Peyer's patch (tissue), 4 donors: ENCODE measurements around the gene PSD. TPM values are rescaled to one million over a fixed set of nuclear protein-coding genes. Genes with fewer than 3 reads are reported as not detected.

ENCODE experiments used
- DNase-seq, 3 donors: peaks; one replicate each; pipeline ENCODE4 v3.0.0-alpha.2; 2017 to 2019
- H3K27ac ChIP-seq, 4 donors: fragments of 200-600 bp; sonication (generic); one replicate each; pipeline ENCODE4 v1.5.1; 2016 to 2019
- H3K27me3 ChIP-seq, 2 donors: fragments of 200-600 bp; sonication (generic); one replicate each; pipeline ENCODE4 v1.5.1; 2019
- H3K36me3 ChIP-seq, 3 donors: fragments of 200-600 bp; sonication (generic); one replicate each; pipeline ENCODE4 v1.5.1; 2016 to 2019
- H3K4me1 ChIP-seq, 4 donors: fragments of 200-600 bp; sonication (generic); one replicate each; pipeline ENCODE4 v1.5.1; 2016 to 2019
- H3K4me3 ChIP-seq, 4 donors: fragments of 200-600 bp; sonication (generic); 1 replicate in 3 of 4; 2 replicates in 1 of 4; pipeline ENCODE4 v1.5.1; 2016 to 2019; ENCODE audit warnings: mild to moderate bottlenecking in 1 of 4
- H3K9me3 ChIP-seq, 4 donors: fragments of 200-600 bp; sonication (generic); one replicate each; pipeline ENCODE4 v1.5.1; 2016 to 2019; ENCODE audit warnings: mild to moderate bottlenecking in 1 of 4
- CTCF ChIP-seq, 6 experiments: fragments of 450-650 bp in 4 of 6; fragments of 200-600 bp in 2 of 6; sonication (generic) in 1 of 6; IDR thresholded peaks; one replicate each; pipeline ENCODE4 v1.5.1; 2017 to 2019; ENCODE audit warnings: antibody characterized with exemption in 6 of 6, mild to moderate bottlenecking in 3 of 6, moderate library complexity in 1 of 6
- POLR2A ChIP-seq, 2 donors: fragments of 450-650 bp; IDR thresholded peaks; one replicate each; pipeline ENCODE4 v1.5.1; 2017; ENCODE audit warnings: antibody characterized with exemption in 2 of 2, mild to moderate bottlenecking in 2 of 2, moderate library complexity in 2 of 2
- total RNA-seq, 4 donors: library from RNA; depleted of rRNA; stranded (reverse); fragments of >200 nt; gene quantifications; one replicate each; pipeline ENCODE4 v1.1.0, GENCODE V29; 2016

PSD gene
- total RNA-seq, 4 donors from 2014 or later = 1.6 to 14.3 (median 6.3) TPM; not detected in 1

GRCh38 chr10:102435529-102436233, 17.1 kb upstream of the PSD start:
- Histone ChIP-seq H3K36me3 (no peaks in the 10 kb centered on the region), H3K4me1 (peaks cover 0 to 40% (median 2%) of the 10 kb centered on the region in 4 donors), H3K9me3 (no peaks in the 10 kb centered on the region), H3K4me3 (peak overlapping the region in 3 of 4 donors; percentile 37 to 44 (median 41)), H3K27me3 (no peaks in the 10 kb centered on the region), H3K27ac (peak overlapping the region; percentile 34 to 71 (median 48))
- peak in 1 of 3 donors; percentile 54 for DNase-seq
- no peak for TF ChIP-seq CTCF (IDR thresholded peaks at IDR 0.05)
- TF ChIP-seq POLR2A (IDR thresholded peaks at IDR 0.05) = no peak

GRCh38 chr10:102435133-102435497, 16.5 kb upstream of the PSD start:
- Histone ChIP-seq H3K27ac (peak overlapping the region; percentile 34 to 71 (median 48)), H3K27me3 (no peaks in the 10 kb centered on the region), H3K36me3 (no peaks in the 10 kb centered on the region), H3K9me3 (no peaks in the 10 kb centered on the region), H3K4me1 (peaks cover 0 to 40% (median 2%) of the 10 kb centered on the region in 4 donors), H3K4me3 (peak overlapping the region in 3 of 4 donors; percentile 37 to 44 (median 41))
- no peak for TF ChIP-seq CTCF (IDR thresholded peaks at IDR 0.05)
- no peak for TF ChIP-seq POLR2A (IDR thresholded peaks at IDR 0.05)
- no peak for DNase-seq

DNA sequence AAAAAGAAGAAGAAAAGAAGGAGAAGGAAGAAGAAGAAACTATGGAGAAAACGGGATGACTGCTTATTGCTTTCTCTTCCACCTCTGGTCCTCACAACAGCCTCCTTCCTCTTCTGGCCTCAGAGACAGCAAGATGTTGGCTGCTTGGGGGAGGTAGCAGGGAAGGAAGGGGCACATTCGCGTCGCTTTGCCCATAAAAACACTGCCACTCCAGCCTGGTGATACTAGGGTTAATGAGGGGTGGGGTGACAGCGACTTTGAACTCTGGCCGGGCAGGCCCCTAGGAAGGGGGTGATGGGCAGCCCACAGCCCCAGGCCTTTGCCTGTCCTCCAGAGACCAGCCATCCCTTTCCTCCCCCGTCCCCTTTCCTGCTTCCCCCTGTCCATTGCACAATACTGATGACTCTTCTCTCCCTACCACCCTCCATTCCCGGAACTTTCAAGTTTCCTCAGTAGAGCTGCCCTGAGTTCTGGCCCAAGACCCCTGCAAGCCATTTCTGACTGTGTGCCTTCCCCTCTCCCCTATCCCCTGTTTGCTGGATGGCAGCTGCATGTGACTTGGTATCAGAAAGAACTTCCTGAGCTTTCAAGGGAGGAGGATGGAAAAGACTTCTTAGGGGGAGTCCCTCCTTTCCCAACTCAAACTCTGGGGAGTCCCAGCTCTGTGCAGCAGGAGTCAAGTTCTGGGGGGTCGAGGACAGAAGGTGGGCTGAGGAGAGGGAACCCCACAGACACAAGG, 16.0 kb upstream of the PSD start:
- TF ChIP-seq POLR2A (IDR thresholded peaks at IDR 0.05) (no peak), CTCF (IDR thresholded peaks at IDR 0.05) (no peak)
- H3K4me1 ChIP-seq = peaks cover 0 to 40% (median 2%) of the 10 kb centered on the region in 4 donors
- H3K36me3 ChIP-seq = no peaks in the 10 kb centered on the region
- no peak overlapping the region for H3K4me3 ChIP-seq
- H3K27ac ChIP-seq = peak overlapping the region; percentile 34 to 71 (median 48)
- no peak for DNase-seq
- no peaks in the 10 kb centered on the region for H3K9me3 ChIP-seq
- H3K27me3 ChIP-seq = no peaks in the 10 kb centered on the region

DNA sequence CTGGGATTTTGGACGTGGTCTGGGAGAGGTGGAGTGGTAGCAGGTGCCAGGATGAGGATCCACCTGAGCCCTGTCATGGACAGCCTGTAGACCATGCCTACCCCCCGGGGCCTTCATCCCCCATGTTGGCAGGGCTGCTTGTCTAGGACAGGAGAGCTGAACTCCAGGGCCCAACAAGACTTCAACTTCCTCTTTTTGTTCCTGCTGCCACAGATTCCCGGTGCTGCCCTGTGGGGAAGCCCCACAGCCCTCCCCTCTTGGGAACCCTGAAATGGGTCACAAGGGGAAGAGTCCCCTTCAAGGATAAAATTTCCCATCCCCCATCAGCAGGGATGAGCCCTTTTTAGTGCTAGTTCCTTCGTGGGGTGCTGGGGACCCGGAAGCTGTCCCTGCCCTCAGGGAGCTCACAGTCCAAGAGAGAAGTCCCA, 15.0 kb upstream of the PSD start:
- no peak overlapping the region for H3K4me3 ChIP-seq
- DNase-seq = no peak
- H3K9me3 ChIP-seq = no peaks in the 10 kb centered on the region
- H3K27ac ChIP-seq = peak overlapping the region in 1 of 4 donors; percentile 38
- H3K4me1 ChIP-seq = peaks cover 0 to 40% (median 2%) of the 10 kb centered on the region in 4 donors
- no peaks in the 10 kb centered on the region for H3K36me3 ChIP-seq
- no peaks in the 10 kb centered on the region for H3K27me3 ChIP-seq
- TF ChIP-seq POLR2A (IDR thresholded peaks at IDR 0.05) = no peak
- no peak for TF ChIP-seq CTCF (IDR thresholded peaks at IDR 0.05)

DNA sequence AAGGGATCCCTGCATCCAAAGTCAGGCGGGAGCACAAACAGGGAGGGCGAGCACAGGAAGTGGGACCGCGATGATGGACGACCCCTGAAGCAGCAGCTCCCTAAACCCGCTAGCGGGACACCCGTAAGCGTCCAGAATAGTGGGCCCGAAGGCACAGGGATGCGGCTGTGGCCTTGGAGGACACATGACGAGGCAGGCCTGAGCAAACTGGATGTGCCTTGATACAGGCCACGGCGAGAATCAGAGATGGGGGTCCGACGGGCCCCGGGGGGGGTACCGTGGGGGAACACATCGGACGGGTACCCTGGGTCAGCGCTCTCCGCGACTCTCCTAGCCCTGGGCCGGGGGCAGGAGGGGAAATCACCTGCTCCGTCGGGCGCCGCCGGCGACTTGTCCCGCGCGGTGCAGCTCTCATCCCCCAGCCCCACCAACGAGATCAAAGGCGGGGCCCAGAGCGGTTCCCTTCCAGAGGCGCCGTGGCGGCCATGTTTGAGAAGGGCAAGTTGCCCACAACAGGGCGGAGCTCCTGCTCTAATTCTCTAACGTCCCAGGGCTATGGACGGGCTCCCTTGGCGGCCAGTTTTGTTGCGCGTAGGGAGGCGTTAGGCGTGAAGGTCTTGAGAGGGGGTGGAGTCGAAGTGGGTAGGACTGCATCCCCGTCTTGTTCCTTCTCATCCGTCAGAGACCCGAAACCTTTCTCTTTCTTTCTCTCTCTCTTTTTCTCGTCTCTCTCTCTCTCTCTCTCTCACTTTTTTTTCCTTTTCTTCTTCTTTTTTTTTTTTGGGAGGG, 13.8 kb upstream of the PSD start, which contains the start of gene CUEDC2:
Gene CUEDC2, minus strand, starts transcription at position 413 of the 789 bp plus-strand sequence. CDS start 7,386 bp downstream, outside the sequence.
- H3K4me3 ChIP-seq = peak within 1 kb of the TSS; percentile 74 to 99 (median 91)
- no peaks in the 10 kb centered on the region for H3K36me3 ChIP-seq
- TF ChIP-seq POLR2A (IDR thresholded peaks at IDR 0.05) (peak in 1 of 2 donors; percentile 35), CTCF (IDR thresholded peaks at IDR 0.05) (peak in 1 of 6 experiments; percentile 8)
- H3K27ac ChIP-seq = peak within 1 kb of the TSS; percentile 68 to 84 (median 80)
- peaks cover 0 to 40% (median 2%) of the 10 kb centered on the region in 4 donors for H3K4me1 ChIP-seq
- H3K9me3 ChIP-seq = no peaks in the 10 kb centered on the region
- DNase-seq = peak; percentile 94 to 98 (median 97)
- H3K27me3 ChIP-seq = no peaks in the 10 kb centered on the region
